Choroid plexus epithelial cell (primary cell): ENCODE data around the gene MIDN.

Experiments used
- DNase-seq: peaks from one replicate; pipeline ENCODE4 v3.0.0-alpha.2; 2010; ENCODE audit warnings: low read depth
- H3K4me3 ChIP-seq: 2 replicates; pipeline ENCODE4 v1.5.1; 2011; ENCODE audit warnings: low read depth, mild to moderate bottlenecking, control low read depth, low read length, moderate library complexity
- CTCF ChIP-seq: conservative IDR thresholded peaks from 2 replicates; pipeline ENCODE4 v1.5.1; 2011; ENCODE audit warnings: low read depth, mild to moderate bottlenecking, control low read depth, inconsistent platforms, low read length, moderate library complexity

The MIDN gene

DNA sequence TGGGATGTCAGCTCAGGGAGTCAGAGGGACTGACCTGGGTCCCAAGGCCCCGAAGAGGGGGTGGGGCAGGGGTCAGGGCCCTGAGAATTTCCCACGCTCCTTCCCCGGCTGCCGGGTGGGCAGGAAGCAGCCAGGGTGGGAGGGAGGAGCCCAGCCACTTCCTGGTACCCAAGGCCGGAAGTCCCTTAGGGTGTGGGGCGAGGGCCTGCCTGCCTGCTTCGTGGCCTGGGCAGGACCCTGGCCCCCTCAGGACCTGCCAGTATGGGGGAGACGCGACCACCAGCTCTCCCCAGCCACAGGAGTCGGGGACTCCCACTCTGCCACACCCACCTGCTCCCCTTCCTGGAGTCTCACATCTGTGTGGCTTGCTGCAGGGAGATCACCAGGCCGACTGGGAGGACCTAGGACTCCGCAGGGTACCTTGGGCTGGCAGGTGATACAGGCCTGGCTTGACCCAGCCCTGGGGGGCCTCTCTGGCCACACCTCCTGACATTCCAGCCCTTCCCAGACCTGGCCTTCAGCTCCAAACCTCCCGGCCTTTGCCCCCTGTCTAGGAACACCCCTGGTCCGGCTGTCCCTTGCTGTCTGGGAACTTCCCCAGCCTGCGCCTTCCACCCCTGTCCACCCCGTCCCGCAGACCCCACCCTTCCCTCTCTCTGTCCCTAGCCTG lies 11.0 kb downstream of the MIDN start:
- DNase-seq = peak; percentile 58
- TF ChIP-seq CTCF = no peak
- H3K4me3 ChIP-seq = no peak overlapping the region

- no peak for DNase-seq
- peak overlapping the region; percentile 48 for H3K4me3 ChIP-seq
- no peak for TF ChIP-seq CTCF
Observed at GRCh38 chr19:1259876-1260748, 11.7 kb downstream of the MIDN start.

- TF ChIP-seq CTCF = no peak
- peak; percentile 98 for DNase-seq
- peak overlapping the region; percentile 69 for H3K4me3 ChIP-seq
Observed at GRCh38 chr19:1260749-1261537, 12.6 kb downstream of the MIDN start.

- DNase-seq = no peak
- peak overlapping the region; percentile 69 for H3K4me3 ChIP-seq
- peak; percentile 14 for TF ChIP-seq CTCF
Observed at GRCh38 chr19:1261538-1261797, 13.1 kb downstream of the MIDN start.

DNA sequence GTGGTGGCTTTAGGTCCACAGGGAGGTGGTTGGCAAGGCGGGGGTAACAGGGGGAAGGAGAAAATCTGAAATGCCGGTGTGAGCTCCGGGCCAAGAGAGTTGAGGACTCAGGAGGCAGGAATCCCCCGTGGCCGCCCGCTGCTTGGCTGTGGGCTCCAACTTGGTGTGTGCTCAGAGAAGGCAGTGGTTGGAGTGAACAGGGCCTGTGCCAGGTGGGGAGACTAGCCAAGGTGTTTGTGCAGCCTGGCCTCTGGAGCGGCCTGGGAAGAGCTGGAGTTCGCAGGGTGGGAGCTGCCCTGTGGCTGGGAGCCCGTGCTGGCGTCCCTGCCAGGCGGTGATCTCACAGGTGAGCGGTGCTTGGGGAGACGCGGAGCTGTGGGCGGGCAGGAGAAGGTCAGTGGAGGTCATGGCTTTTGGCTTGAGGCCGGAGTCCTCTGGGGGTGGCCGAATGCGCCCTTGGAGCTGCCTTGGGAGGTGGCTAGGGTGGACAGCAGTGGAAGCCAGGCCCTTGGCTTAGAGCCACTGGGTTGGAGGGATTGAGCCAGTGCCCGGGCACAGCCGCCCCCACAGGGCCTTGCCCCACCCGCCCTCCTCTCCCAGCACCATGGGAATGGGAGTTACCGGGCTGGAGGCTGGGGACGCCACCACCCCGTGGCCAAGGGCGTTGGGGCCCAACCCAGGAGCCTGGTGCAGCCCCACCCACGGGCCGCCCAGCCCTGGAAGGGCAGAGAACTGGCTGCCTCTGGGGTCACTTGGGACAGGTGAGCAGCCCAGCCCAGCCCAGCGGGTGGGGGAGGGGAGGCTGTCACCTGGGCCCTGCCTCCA lies 13.6 kb downstream of the MIDN start:
- TF ChIP-seq CTCF = no peak
- peak overlapping the region; percentile 69 for H3K4me3 ChIP-seq
- no peak for DNase-seq

DNA sequence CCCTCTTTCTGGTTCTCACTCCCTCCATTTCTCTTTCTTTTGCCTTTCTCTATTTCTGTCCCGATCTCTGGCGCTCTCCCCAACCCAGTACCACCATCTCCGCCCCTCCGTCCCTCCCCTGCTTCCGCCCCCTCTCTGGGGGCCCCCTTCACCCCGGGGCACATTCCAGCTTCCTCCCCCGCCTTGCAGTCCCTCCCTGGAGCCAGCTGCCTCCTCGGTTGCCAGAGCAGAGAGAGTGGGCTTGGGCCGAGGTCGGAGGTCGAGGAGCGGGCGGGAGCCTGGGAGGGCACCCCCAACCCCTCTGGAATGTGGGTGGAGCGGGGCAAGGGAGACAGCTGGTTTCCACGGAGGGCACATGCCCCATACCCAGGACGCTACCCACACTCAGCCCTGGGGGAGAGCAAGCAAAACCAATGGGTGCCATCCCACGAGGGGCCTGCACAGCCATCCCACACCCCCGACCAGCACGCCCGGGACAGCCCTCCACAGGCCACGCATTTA lies 14.3 kb downstream of the MIDN start:
- H3K4me3 ChIP-seq = no peak overlapping the region
- DNase-seq = no peak
- no peak for TF ChIP-seq CTCF
